NB4 (cell line): ENCODE measurements around the gene GSDME.

Experiments used
- CTCF ChIP-seq: IDR thresholded peaks from one replicate; pipeline ENCODE4 v1.5.1; 2012; ENCODE audit warnings: low read depth, low read length
- MAX ChIP-seq: IDR thresholded peaks from 2 replicates; pipeline ENCODE4 v1.6.1; 2011; ENCODE audit warnings: low read depth, low read length
- POLR2A ChIP-seq: IDR thresholded peaks from 2 replicates; pipeline ENCODE4 v1.6.1; 2011; ENCODE audit warnings: mild to moderate bottlenecking; ENCODE audit not compliant: insufficient read length; ENCODE audit errors: extremely low read depth

- TF ChIP-seq POLR2A = no peak
- TF ChIP-seq CTCF = no peak
- no peak for TF ChIP-seq MAX
These were observed 29.0 kb upstream of the GSDME start for GRCh38 chr7:24786306-24786705.
